Colon (tissue), 2 donors: Measurements from ENCODE around the gene JPH3.

ENCODE experiments used
- FAIRE-seq: peaks from 2 replicates; lab custom pipeline; 2012; peaks lifted over from hg19 to GRCh38; lab: Jason Lieb, UNC
- donor health status: control.
- donor health status: control.

Gene JPH3

GRCh38 chr16:87742781-87743490, 140.6 kb downstream of the JPH3 start:
- no peak for FAIRE-seq

- FAIRE-seq = no peak
Measured at GRCh38 chr16:87744750-87745514, 142.6 kb downstream of the JPH3 start.

- no peak for FAIRE-seq
Measured at GRCh38 chr16:87746178-87746577, 143.9 kb downstream of the JPH3 start.
